GM19463 (cell line): Measurements from ENCODE around the gene CYP2D6.
"Not testable (repeated sequence)": the region's sequence is repeated elsewhere in the genome, so short reads cannot be mapped to it uniquely, and the experiment has no call there.

Source experiments
- ATAC-seq: cut with Tn5 transposase; IDR thresholded peaks from one replicate; pipeline ENCODE4 v1.9.1; 2021; ENCODE audit warnings: mild to moderate bottlenecking, moderate library complexity; ENCODE audit not compliant: unreplicated experiment

CYP2D6 gene

GRCh38 chr22:42135688-42136087, 5.1 kb upstream of the CYP2D6 start:
- ATAC-seq = not testable (repeated sequence)

- ATAC-seq = no peak
Observed at GRCh38 chr22:42134100-42135020, 3.8 kb upstream of the CYP2D6 start.

DNA sequence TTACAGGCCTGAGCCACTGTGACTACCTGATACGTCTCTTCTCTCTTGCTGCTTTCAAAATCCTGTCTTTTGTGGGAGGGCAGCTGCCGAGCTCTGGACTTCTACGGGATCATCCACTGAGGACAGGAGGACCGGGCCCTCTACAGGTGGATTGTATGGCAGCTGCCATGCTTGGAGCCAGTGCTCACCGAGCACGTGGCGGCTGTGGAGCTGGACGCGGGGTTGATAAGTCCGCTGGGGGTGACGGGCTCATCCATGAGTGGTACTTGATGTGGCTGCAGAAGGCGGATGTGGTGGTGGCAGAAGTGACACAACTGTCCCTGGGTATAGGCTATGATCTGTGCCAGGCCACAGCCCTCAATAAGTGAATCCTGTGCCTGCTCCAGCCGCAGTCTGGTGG, 1.8 kb upstream of the CYP2D6 start:
- ATAC-seq = no peak

DNA sequence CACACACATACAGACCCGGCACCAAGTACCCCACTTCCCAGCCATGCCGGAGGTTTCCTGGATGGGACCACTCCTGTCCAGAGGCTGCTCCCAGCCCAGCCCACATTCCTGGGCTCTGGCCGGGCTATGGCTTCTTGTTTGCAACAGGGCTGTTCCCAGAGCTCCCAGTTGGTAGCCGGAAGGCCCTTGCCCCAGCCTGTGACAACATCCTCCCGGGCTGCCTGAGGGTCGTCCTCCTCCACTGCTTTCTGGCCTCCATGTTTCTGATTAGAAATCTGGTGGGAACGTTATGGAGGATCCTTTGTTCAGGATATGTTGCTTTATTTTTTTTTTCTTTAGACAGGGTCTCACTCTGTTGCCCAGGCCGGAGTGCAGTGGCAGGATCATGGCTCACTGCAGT, 952 bp upstream of the CYP2D6 start:
- ATAC-seq = no peak

- not testable (repeated sequence) for ATAC-seq
Observed at GRCh38 chr22:42130182-42130581, 428 bp downstream of the CYP2D6 start.

- ATAC-seq = not testable (repeated sequence)
Observed at GRCh38 chr22:42128776-42129694, 1.6 kb downstream of the CYP2D6 start.

GRCh38 chr22:42128007-42128406, 2.6 kb downstream of the CYP2D6 start:
- not testable (repeated sequence) for ATAC-seq

- ATAC-seq = no peak
Observed at GRCh38 chr22:42127606-42128005, 3.0 kb downstream of the CYP2D6 start.

- ATAC-seq = not testable (repeated sequence)
Observed at GRCh38 chr22:42123529-42123928, 7.1 kb downstream of the CYP2D6 start.

- ATAC-seq = not testable (repeated sequence)
Observed at GRCh38 chr22:42120231-42121021, 10.2 kb downstream of the CYP2D6 start.

DNA sequence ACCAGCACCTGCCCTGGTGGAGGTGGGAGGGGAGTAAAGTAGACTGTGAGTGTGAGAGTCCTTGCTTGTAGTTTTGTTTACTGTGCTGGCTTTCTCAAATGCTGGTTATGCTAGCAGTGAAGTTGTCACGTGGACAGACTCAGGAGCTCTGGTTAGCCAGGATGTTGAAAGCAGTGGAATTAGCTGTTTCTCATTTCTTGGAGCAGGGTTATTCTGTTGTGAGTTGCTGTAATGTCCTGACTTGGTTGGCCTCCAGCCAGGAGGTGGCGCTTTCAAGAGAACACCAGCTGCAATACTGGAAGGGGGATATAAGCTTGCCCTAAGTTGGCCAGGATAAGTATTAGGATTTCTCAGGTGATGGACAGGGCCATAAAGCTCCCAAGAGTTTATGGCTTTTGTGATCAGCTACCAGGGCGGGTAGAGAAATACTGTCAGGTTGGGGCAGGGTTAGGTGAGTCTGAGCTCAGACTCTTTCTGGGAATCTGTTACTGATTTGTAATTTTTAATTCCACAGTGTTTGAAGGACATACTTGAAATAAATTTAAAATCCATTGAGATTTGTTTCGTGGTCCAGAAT, 13.7 kb downstream of the CYP2D6 start:
- no peak for ATAC-seq

DNA sequence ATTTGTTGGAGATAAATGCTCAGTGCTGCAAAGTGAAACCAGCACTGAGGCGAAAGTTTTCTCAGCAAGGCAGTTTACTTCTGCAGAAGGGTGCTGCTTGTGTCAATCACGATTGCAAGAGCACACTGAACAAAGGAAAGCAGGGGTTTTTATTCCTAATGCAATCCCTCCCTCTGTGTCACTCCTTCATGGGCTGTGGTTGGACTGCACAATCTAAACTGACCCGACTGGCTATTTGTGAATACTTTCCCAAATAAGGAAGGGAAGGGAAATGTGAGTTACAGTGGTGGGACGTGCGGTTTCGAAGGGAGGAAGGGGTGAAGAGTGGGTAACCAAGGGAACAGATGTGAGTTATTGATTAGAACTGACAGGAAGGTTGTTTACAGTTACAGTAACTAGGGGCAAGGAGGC, 15.2 kb downstream of the CYP2D6 start:
- not testable (repeated sequence) for ATAC-seq

GRCh38 chr22:42114721-42115120, 15.9 kb downstream of the CYP2D6 start:
- ATAC-seq = no peak

DNA sequence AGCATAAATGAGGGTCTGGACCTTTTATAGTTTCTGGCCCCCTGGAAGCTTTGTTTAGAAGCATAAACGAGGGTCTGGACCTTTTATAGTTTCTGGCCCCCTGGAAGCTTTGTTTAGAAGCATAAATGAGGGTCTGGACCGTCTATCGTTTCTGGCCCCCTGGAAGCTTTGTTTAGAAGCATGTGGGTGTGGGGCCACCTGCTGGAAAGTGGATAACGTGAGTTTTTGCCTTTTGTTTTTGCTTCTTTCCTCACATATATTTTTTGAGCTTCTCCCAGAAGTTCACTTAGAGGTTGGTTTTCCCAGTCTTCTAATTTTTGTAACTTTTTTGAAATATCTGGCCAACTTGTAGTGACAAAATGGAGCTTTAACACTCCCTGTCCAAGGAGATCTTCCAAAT, 17.8 kb downstream of the CYP2D6 start:
- not testable (repeated sequence) for ATAC-seq

- ATAC-seq = no peak
Observed at GRCh38 chr22:42111798-42112197, 18.8 kb downstream of the CYP2D6 start.

- ATAC-seq = no peak
Observed at GRCh38 chr22:42108848-42109247, 21.8 kb downstream of the CYP2D6 start.

- ATAC-seq = not testable (repeated sequence)
Observed at GRCh38 chr22:42104332-42104860, 26.2 kb downstream of the CYP2D6 start.

GRCh38 chr22:42101199-42101598, 29.4 kb downstream of the CYP2D6 start:
- ATAC-seq = no peak

DNA sequence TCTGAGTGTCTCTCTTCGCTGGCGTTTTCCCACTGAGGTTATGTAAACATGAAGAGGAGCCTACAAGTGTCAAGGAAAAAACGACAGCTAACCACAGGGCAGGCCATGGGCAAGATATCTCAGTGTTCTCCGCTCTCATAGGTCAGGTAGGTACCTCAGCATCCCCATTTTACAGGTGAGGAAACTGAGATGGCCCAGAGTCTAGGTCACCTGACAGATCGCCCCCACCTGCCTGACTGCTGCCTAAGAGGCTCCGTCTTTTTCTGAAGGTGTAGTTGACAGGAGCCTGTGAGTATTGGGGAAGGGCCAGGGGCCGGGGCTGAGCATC, 39.2 kb downstream of the CYP2D6 start:
- no peak for ATAC-seq
